Astrocyte (in vitro differentiated cells and primary cell): Measurements from ENCODE around the gene NRG3.

Source experiments
- CTCF ChIP-seq: IDR thresholded peaks from 2 replicates; pipeline ENCODE4 v1.5.1; 2011; ENCODE audit warnings: low read depth, mild to moderate bottlenecking, inconsistent platforms, low read length, moderate library complexity; ENCODE audit not compliant: insufficient read depth
- EZH2 ChIP-seq: IDR thresholded peaks from 2 replicates; pipeline ENCODE4 v1.6.1; 2012; ENCODE audit warnings: mild to moderate bottlenecking, low read length, inconsistent platforms; ENCODE audit not compliant: insufficient read depth

- no peak for TF ChIP-seq CTCF
- no peak for TF ChIP-seq EZH2
These were observed 1039.7 kb downstream of the NRG3 start for GRCh38 chr10:82914655-82915136.
